Neural cell (in vitro differentiated cells): ENCODE data around the gene DIP2C. TPM values are rescaled to one million over a fixed set of nuclear protein-coding genes. Genes with fewer than 3 reads are reported as not detected.

Experiments
- H2AFZ ChIP-seq: fragments of 200-600, 300-800 bp; sonication (generic), shearing (Covaris generic); 2 replicates; pipeline ENCODE4 v1.6.0; 2014; ENCODE audit warnings: low read depth, mild to moderate bottlenecking, antibody characterized with exemption, low read length, moderate library complexity
- H3F3A ChIP-seq: fragments of 200-600 bp; shearing (Covaris generic); 2 replicates; pipeline ENCODE4 v1.6.1; 2016; ENCODE audit warnings: mild to moderate bottlenecking, moderate library complexity, mixed read lengths, antibody characterized with exemption, low read length; ENCODE audit not compliant: insufficient read depth, poor library complexity, severe bottlenecking
- H3K27ac ChIP-seq: fragments of 200-600, 300-800 bp; sonication (generic), shearing (Covaris generic); 2 replicates; pipeline ENCODE4 v1.5.1; 2014; ENCODE audit warnings: mild to moderate bottlenecking, low read length, moderate library complexity
- H3K27me3 ChIP-seq: fragments of 300-800, 200-600 bp; sonication (generic), shearing (Covaris generic); 2 replicates; pipeline ENCODE4 v1.6.0; 2014; ENCODE audit warnings: mild to moderate bottlenecking, low read depth, low read length, moderate library complexity; ENCODE audit not compliant: insufficient read depth
- H3K36me3 ChIP-seq: fragments of 300-800, 200-600 bp; sonication (generic), shearing (Covaris generic); 2 replicates; pipeline ENCODE4 v1.5.1; 2014; ENCODE audit warnings: mild to moderate bottlenecking, antibody characterized with exemption, low read length, moderate library complexity; ENCODE audit not compliant: insufficient read depth
- H3K4me2 ChIP-seq: fragments of 300-800, 200-600 bp; sonication (generic), shearing (Covaris generic); 2 replicates; pipeline ENCODE4 v1.6.0; 2014; ENCODE audit warnings: mild to moderate bottlenecking, low read length
- H3K4me3 ChIP-seq: fragments of 300-800, 200-600 bp; sonication (generic), shearing (Covaris generic); 2 replicates; pipeline ENCODE4 v1.5.1; 2014; ENCODE audit warnings: mild to moderate bottlenecking, low read length, moderate library complexity
- H3K79me2 ChIP-seq: fragments of 200-600 bp; shearing (Covaris generic); replicated peaks from 2 replicates; pipeline ENCODE4 v1.6.0; 2014; ENCODE audit warnings: mild to moderate bottlenecking, low read length, moderate library complexity; ENCODE audit not compliant: insufficient read depth
- H3K9ac ChIP-seq: fragments of 300-800, 200-600 bp; sonication (generic), shearing (Covaris generic); 2 replicates; pipeline ENCODE4 v1.6.1; 2016; ENCODE audit warnings: mild to moderate bottlenecking, low read length, mixed read lengths
- H3K9me2 ChIP-seq: fragments of 200-600 bp; shearing (Covaris generic); 2 replicates; pipeline ENCODE4 v1.6.1; 2016; ENCODE audit warnings: mild to moderate bottlenecking, low read length, mixed read lengths; ENCODE audit not compliant: insufficient read depth
- H3K9me3 ChIP-seq: fragments of 200-600, 300-800 bp; sonication (generic), shearing (Covaris generic); 2 replicates; pipeline ENCODE4 v1.6.1; 2016; ENCODE audit warnings: mild to moderate bottlenecking, mixed run types, low read length, moderate library complexity, mixed read lengths
- H4K20me1 ChIP-seq: fragments of 200-600 bp; shearing (Covaris generic); 2 replicates; pipeline ENCODE4 v1.6.1; 2016; ENCODE audit warnings: mild to moderate bottlenecking, mixed run types; ENCODE audit not compliant: insufficient read depth
- EP300 ChIP-seq: fragments of 450-650 bp; conservative IDR thresholded peaks from 2 replicates; pipeline ENCODE4 v1.6.1; 2014; ENCODE audit warnings: antibody characterized with exemption, mild to moderate bottlenecking, moderate library complexity; ENCODE audit not compliant: poor library complexity, severe bottlenecking
- EZH2 ChIP-seq: fragments of 200-600, 300-800 bp; shearing (Covaris generic), sonication (generic); IDR thresholded peaks from 2 replicates; pipeline ENCODE4 v1.6.1; 2014; ENCODE audit warnings: antibody characterized with exemption, low read length, borderline replicate concordance, mild to moderate bottlenecking; ENCODE audit not compliant: insufficient read depth, poor library complexity, severe bottlenecking
- MXI1 ChIP-seq: fragments of 450-650 bp; conservative IDR thresholded peaks from 2 replicates; pipeline ENCODE4 v1.6.1; 2014; ENCODE audit warnings: antibody characterized with exemption, mild to moderate bottlenecking; ENCODE audit not compliant: poor library complexity, severe bottlenecking
- POLR2AphosphoS5 ChIP-seq: IDR thresholded peaks from 2 replicates; pipeline ENCODE4 v1.6.1; 2012
- RAD21 ChIP-seq: fragments of 450-650 bp; conservative IDR thresholded peaks from 2 replicates; pipeline ENCODE4 v1.6.1; 2014; ENCODE audit warnings: antibody characterized with exemption, mild to moderate bottlenecking, moderate library complexity
- SMC3 ChIP-seq: fragments of 450-650 bp; conservative IDR thresholded peaks from 2 replicates; pipeline ENCODE4 v1.6.1; 2014; ENCODE audit warnings: antibody characterized with exemption, mild to moderate bottlenecking, moderate library complexity; ENCODE audit not compliant: poor library complexity
- TAF1 ChIP-seq: IDR thresholded peaks from 2 replicates; pipeline ENCODE4 v1.6.1; 2012; ENCODE audit warnings: low read depth
- polyA plus RNA-seq: library from polyadenylated mRNA; depleted of rRNA; stranded (reverse); fragments of >200 nt; gene quantifications from 2 replicates; pipeline ENCODE4 v1.2.3, GENCODE V29; 2014
- TF ChIP-seq, protein P1 (sequence below): IDR thresholded peaks from 2 replicates; pipeline ENCODE4 v1.6.1; 2012; ENCODE audit warnings: borderline replicate concordance
- TF ChIP-seq, protein P2 (sequence below): fragments of 450-650 bp; IDR thresholded peaks from 2 replicates; pipeline ENCODE4 v1.5.1; 2014; ENCODE audit warnings: antibody characterized with exemption, mild to moderate bottlenecking, moderate library complexity; ENCODE audit not compliant: poor library complexity, severe bottlenecking

Gene DIP2C
- polyA plus RNA-seq, 1 donor from 2014 or later = 24.1 TPM

DNA sequence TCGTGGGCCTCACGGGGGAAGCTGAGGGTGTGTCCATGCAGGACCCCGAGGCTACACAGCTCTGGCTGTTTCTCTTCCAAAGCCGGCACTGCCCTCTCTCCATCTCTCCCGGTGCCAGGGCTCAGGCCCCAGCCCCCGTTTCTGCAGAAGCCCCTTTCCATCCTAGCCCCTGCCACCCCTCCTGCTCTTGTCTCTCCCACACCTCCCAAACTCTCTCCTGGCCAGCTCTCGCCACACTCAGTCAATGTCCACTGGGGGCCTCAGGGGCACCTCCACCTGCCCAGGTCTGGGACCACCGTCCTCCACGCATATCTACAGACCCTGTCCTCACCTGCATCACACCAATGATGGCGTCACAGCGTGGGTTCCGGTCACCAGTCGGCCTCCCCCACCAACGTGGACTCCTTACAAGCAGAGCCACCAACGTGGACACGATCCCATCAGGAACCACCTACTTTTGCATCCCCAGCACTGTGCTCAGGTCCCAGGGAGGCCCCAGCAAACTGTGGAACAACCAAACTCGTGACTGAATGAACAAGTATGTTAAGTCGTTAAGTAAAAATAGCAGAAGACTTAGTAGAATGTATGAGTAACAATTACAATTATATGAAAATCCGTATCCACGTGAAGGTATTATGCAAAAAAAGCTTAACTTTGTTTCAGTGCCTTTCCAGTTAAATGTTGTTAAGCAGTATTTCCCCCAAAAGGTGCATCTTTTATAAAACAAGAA is 38.4 kb downstream of the DIP2C start:
- peaks cover 13% of the 10 kb centered on the region for H4K20me1 ChIP-seq
- no peak overlapping the region for H3K4me3 ChIP-seq

DNA sequence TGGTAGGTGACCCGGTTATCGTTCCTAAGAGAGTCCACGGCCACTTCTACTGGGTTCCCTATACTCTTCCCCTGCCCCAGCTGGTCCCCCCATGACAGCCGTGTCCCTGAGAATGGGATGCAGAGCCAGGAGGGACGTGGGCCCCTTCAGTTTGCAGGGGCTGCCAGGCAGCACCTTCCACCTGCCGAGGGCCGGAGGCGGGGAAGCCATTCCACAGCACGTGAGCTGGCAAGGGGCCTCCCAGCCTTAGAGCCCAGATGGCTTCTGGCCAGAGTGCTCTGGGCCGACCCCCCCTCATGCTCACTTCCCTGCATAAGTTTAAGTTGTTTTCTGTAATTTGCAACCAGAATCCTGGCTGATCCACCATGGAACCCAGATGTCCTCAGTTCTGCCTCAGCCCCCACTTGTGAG is 39.0 kb downstream of the DIP2C start:
- H3K4me3 ChIP-seq = no peak overlapping the region
- TF ChIP-seq EP300 = no peak
- TF ChIP-seq SMC3 = no peak
- TF ChIP-seq RAD21 = no peak
- TF ChIP-seq, protein P1, sequence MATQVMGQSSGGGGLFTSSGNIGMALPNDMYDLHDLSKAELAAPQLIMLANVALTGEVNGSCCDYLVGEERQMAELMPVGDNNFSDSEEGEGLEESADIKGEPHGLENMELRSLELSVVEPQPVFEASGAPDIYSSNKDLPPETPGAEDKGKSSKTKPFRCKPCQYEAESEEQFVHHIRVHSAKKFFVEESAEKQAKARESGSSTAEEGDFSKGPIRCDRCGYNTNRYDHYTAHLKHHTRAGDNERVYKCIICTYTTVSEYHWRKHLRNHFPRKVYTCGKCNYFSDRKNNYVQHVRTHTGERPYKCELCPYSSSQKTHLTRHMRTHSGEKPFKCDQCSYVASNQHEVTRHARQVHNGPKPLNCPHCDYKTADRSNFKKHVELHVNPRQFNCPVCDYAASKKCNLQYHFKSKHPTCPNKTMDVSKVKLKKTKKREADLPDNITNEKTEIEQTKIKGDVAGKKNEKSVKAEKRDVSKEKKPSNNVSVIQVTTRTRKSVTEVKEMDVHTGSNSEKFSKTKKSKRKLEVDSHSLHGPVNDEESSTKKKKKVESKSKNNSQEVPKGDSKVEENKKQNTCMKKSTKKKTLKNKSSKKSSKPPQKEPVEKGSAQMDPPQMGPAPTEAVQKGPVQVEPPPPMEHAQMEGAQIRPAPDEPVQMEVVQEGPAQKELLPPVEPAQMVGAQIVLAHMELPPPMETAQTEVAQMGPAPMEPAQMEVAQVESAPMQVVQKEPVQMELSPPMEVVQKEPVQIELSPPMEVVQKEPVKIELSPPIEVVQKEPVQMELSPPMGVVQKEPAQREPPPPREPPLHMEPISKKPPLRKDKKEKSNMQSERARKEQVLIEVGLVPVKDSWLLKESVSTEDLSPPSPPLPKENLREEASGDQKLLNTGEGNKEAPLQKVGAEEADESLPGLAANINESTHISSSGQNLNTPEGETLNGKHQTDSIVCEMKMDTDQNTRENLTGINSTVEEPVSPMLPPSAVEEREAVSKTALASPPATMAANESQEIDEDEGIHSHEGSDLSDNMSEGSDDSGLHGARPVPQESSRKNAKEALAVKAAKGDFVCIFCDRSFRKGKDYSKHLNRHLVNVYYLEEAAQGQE = no peak
- TF ChIP-seq POLR2AphosphoS5 = no peak
- TF ChIP-seq EZH2 = no peak
- TF ChIP-seq MXI1 = no peak
- TF ChIP-seq, protein P2, sequence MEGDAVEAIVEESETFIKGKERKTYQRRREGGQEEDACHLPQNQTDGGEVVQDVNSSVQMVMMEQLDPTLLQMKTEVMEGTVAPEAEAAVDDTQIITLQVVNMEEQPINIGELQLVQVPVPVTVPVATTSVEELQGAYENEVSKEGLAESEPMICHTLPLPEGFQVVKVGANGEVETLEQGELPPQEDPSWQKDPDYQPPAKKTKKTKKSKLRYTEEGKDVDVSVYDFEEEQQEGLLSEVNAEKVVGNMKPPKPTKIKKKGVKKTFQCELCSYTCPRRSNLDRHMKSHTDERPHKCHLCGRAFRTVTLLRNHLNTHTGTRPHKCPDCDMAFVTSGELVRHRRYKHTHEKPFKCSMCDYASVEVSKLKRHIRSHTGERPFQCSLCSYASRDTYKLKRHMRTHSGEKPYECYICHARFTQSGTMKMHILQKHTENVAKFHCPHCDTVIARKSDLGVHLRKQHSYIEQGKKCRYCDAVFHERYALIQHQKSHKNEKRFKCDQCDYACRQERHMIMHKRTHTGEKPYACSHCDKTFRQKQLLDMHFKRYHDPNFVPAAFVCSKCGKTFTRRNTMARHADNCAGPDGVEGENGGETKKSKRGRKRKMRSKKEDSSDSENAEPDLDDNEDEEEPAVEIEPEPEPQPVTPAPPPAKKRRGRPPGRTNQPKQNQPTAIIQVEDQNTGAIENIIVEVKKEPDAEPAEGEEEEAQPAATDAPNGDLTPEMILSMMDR = no peak
- no peak for TF ChIP-seq TAF1
- peaks cover 17% of the 10 kb centered on the region for H4K20me1 ChIP-seq
- no peaks in the 10 kb centered on the region for H3K36me3 ChIP-seq
- no peaks in the 10 kb centered on the region for H3K27me3 ChIP-seq
- no peak overlapping the region for H2AFZ ChIP-seq
- H3K79me2 ChIP-seq = peaks cover 57% of the 10 kb centered on the region
- H3K4me2 ChIP-seq = no peak overlapping the region
- no peaks in the 10 kb centered on the region for H3K9me2 ChIP-seq
- no peak overlapping the region for H3K9ac ChIP-seq
- no peaks in the 10 kb centered on the region for H3F3A ChIP-seq
- H3K9me3 ChIP-seq = no peaks in the 10 kb centered on the region
- no peak overlapping the region for H3K27ac ChIP-seq

More for the DNA sequence above, 38.4 kb downstream of the DIP2C start:
- TF ChIP-seq POLR2AphosphoS5 (no peak), EZH2 (no peak)
- no peaks in the 10 kb centered on the region for H3F3A ChIP-seq
- no peak overlapping the region for H3K9ac ChIP-seq
- H3K36me3 ChIP-seq = no peaks in the 10 kb centered on the region
- H3K4me2 ChIP-seq = no peak overlapping the region
- H3K9me2 ChIP-seq = no peaks in the 10 kb centered on the region
- no peaks in the 10 kb centered on the region for H3K9me3 ChIP-seq
- H2AFZ ChIP-seq = no peak overlapping the region
- H3K27ac ChIP-seq = no peak overlapping the region
- H3K27me3 ChIP-seq = no peaks in the 10 kb centered on the region
- H3K79me2 ChIP-seq = peaks cover 62% of the 10 kb centered on the region
